Measurements from ENCODE around the gene ZNF655. TPM values are rescaled to one million over a fixed set of nuclear protein-coding genes. Genes with fewer than 3 reads are reported as not detected.

The ZNF655 gene
- total and polyA plus RNA-seq, 2 donors from 2014 or later = 30.4 to 66.8 TPM

DNA sequence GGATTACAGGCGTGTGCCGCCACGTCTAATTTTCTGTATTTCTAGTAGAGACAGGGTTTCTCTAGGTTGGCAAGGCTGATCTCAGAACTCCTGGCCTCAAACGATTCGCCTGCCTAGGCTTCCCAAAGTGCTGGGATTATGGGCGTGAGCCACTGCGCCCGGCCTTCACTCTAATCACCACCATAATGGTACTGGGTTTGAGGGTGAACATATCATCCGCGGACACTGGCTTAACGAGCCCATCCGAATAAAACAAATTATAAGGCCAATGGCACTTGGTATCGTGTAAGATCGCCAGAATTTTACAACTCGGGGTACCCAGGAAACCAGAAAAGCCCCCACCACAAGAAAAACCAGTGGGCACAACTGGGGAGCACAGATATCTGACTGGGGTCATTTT, 7.1 kb upstream of the ZNF655 start:
- Histone ChIP-seq H3K4me3 (ENCODE audit: low read length in 3 of 3) (peak overlapping the region; percentile 74 to 95 (median 88)), H3K4me1 (ENCODE audit: control insufficient read depth in 2 of 3, insufficient read depth in 2 of 3, low read depth in 1 of 3, low read length in 3 of 3) (peaks cover 0 to 9% (median 0%) of the 10 kb centered on the region in 3 donors), H3K9ac (ENCODE audit: low read length in 3 of 3) (peak overlapping the region; percentile 88 to 98 (median 91)), H3K9me3 (ENCODE audit: control insufficient read depth in 2 of 3, insufficient read depth in 1 of 3, low read length in 3 of 3) (peaks cover 0 to 3% (median 2%) of the 10 kb centered on the region in 3 donors), H3K36me3 (ENCODE audit: control insufficient read depth in 2 of 3, insufficient read depth in 3 of 3, low read length in 3 of 3) (peaks cover 6 to 12% (median 7%) of the 10 kb centered on the region in 3 donors), H3K27ac (ENCODE audit: low read depth in 2 of 2, low read length in 2 of 2) (peak overlapping the region in 1 of 2 donors; percentile 71), H3K27me3 (ENCODE audit: control insufficient read depth, insufficient read depth, low read length) (no peaks in the 10 kb centered on the region)
- intact Hi-C loops (cut with DNase I) = no loop called here
- FAIRE-seq (no peak), DNase-seq (peak in 3 of 5 donors; percentile 15 to 45 (median 32))
- TF ChIP-seq, protein P1, sequence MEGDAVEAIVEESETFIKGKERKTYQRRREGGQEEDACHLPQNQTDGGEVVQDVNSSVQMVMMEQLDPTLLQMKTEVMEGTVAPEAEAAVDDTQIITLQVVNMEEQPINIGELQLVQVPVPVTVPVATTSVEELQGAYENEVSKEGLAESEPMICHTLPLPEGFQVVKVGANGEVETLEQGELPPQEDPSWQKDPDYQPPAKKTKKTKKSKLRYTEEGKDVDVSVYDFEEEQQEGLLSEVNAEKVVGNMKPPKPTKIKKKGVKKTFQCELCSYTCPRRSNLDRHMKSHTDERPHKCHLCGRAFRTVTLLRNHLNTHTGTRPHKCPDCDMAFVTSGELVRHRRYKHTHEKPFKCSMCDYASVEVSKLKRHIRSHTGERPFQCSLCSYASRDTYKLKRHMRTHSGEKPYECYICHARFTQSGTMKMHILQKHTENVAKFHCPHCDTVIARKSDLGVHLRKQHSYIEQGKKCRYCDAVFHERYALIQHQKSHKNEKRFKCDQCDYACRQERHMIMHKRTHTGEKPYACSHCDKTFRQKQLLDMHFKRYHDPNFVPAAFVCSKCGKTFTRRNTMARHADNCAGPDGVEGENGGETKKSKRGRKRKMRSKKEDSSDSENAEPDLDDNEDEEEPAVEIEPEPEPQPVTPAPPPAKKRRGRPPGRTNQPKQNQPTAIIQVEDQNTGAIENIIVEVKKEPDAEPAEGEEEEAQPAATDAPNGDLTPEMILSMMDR (IDR thresholded peaks at IDR 0.05; ENCODE audit: borderline replicate concordance, extremely low read depth, insufficient read depth) = no peak

DNA sequence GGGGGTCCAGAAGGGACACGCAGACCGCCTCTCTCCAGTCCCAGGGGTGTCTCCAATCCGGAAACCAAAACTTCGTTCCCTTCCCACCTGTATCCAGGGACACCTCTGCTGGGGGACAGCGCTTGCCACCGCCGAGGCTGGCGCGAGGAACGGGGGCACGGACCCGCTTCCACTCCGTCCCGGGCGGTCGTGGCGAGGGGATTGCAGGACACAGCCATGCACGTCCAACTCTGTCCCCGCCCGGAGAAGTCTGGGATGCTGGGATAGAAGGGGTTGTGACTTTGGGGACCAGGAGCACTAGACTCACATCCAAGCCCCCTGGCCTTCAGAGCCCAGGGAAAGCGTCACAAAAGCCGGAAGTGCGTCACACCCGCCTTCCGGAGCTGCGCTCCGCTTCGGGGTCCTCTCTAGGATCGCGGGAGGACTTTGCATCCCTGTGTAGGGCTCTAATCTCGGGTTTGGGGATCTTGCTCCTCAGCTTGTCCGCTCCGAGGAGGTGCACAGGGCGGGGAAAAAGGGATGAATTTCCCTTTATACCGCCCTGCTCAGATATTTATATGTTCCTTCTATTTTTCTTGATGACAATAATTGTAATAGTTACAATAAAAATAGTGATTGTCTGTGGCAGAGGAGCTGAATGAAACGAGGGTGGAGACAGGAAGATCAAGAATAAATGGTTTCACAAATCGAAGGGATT, 6.5 kb upstream of the ZNF655 start, which contains the start of gene FAM200A:
Gene FAM200A, minus strand, starts transcription at position 348 of the 697 bp plus-strand sequence. CDS start 3,707 bp downstream, outside the sequence.
- peak within 1 kb of the TSS; percentile 88 to 98 (median 91) for H3K9ac ChIP-seq (ENCODE audit: low read length in 3 of 3)
- DNase-seq (peak; percentile 92 to 98 (median 96)), FAIRE-seq (no peak)
- TF ChIP-seq, protein P1 (IDR thresholded peaks at IDR 0.05; ENCODE audit: borderline replicate concordance, extremely low read depth, insufficient read depth) = no peak
- intact Hi-C loops (cut with DNase I) = no loop called here
- H3K4me3 ChIP-seq (ENCODE audit: low read length in 3 of 3) = peak within 1 kb of the TSS; percentile 74 to 95 (median 88)
- H3K27me3 ChIP-seq (ENCODE audit: control insufficient read depth, insufficient read depth, low read length) = no peaks in the 10 kb centered on the region
- peaks cover 0 to 9% (median 0%) of the 10 kb centered on the region in 3 donors for H3K4me1 ChIP-seq (ENCODE audit: control insufficient read depth in 2 of 3, insufficient read depth in 2 of 3, low read depth in 1 of 3, low read length in 3 of 3)
- peak within 1 kb of the TSS; percentile 57 to 71 for H3K27ac ChIP-seq (ENCODE audit: low read depth in 2 of 2, low read length in 2 of 2)
- H3K9me3 ChIP-seq (ENCODE audit: control insufficient read depth in 2 of 3, insufficient read depth in 1 of 3, low read length in 3 of 3) = peaks cover 0 to 3% (median 0%) of the 10 kb centered on the region in 3 donors
- H3K36me3 ChIP-seq (ENCODE audit: control insufficient read depth in 2 of 3, insufficient read depth in 3 of 3, low read length in 3 of 3) = peaks cover 5 to 12% (median 7%) of the 10 kb centered on the region in 3 donors

DNA sequence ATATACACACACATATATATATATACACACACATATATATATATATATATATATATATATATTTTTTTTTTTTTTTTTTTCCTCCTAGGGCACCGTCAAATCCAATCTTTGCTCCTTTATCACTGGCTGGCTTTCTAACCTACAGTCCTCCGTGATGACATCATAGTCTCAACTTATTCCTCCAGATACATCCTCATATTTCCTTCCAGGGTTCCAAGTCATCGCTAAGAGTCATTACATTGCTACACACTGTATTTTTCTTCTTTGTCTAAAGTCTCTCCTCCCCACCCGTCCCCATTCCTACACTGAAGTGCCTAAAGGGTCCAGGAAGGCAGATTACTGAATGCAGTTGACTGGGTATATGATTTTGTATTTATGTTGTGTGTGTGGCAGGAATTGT, 5.4 kb upstream of the ZNF655 start:
- Histone ChIP-seq H3K9ac (ENCODE audit: low read length in 3 of 3) (no peak overlapping the region), H3K27ac (ENCODE audit: low read depth in 2 of 2, low read length in 2 of 2) (no peak overlapping the region), H3K4me1 (ENCODE audit: control insufficient read depth in 2 of 3, insufficient read depth in 2 of 3, low read depth in 1 of 3, low read length in 3 of 3) (peaks cover 0 to 14% (median 0%) of the 10 kb centered on the region in 3 donors), H3K9me3 (ENCODE audit: control insufficient read depth in 2 of 3, insufficient read depth in 1 of 3, low read length in 3 of 3) (peaks cover 0 to 3% (median 0%) of the 10 kb centered on the region in 3 donors), H3K4me3 (ENCODE audit: low read length in 3 of 3) (no peak overlapping the region), H3K27me3 (ENCODE audit: control insufficient read depth, insufficient read depth, low read length) (no peaks in the 10 kb centered on the region), H3K36me3 (ENCODE audit: control insufficient read depth in 2 of 3, insufficient read depth in 3 of 3, low read length in 3 of 3) (peaks cover 0 to 4% (median 3%) of the 10 kb centered on the region in 3 donors)
- TF ChIP-seq, protein P1 (IDR thresholded peaks at IDR 0.05; ENCODE audit: borderline replicate concordance, extremely low read depth, insufficient read depth) = no peak
- no peak for FAIRE-seq
- DNase-seq = no peak
- intact Hi-C loops (cut with DNase I) = no loop called here

Measured in kidney (tissue), 14 donors.